ENCODE data around the gene CCR5AS.

DNA sequence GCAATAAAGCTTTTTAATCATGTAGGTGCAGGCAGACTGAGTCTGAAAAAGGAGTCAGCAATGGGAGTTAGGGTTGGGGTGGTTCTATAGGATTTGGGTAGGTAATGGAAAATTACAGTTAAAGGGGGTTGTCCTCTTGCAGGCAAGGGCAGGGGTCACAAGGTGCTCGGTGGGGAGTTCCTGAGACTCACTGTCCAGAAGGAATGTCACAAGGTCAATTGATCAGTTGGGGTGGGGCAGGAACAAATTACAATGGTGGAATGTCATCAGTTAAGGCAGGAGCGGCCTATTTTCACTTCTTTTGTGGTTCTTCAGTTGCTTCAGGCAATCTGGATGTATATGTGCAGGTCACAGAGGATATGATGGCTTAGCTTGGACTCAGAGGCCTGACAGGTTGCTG lies 13.9 kb downstream of the CCR5AS start:
- TF ChIP-seq, protein P1, sequence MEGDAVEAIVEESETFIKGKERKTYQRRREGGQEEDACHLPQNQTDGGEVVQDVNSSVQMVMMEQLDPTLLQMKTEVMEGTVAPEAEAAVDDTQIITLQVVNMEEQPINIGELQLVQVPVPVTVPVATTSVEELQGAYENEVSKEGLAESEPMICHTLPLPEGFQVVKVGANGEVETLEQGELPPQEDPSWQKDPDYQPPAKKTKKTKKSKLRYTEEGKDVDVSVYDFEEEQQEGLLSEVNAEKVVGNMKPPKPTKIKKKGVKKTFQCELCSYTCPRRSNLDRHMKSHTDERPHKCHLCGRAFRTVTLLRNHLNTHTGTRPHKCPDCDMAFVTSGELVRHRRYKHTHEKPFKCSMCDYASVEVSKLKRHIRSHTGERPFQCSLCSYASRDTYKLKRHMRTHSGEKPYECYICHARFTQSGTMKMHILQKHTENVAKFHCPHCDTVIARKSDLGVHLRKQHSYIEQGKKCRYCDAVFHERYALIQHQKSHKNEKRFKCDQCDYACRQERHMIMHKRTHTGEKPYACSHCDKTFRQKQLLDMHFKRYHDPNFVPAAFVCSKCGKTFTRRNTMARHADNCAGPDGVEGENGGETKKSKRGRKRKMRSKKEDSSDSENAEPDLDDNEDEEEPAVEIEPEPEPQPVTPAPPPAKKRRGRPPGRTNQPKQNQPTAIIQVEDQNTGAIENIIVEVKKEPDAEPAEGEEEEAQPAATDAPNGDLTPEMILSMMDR (IDR thresholded peaks at IDR 0.05) = no peak
- no peak for TF ChIP-seq POLR2A (IDR thresholded peaks at IDR 0.05)
